Measurements from ENCODE around the gene ADGRG1.

DNA sequence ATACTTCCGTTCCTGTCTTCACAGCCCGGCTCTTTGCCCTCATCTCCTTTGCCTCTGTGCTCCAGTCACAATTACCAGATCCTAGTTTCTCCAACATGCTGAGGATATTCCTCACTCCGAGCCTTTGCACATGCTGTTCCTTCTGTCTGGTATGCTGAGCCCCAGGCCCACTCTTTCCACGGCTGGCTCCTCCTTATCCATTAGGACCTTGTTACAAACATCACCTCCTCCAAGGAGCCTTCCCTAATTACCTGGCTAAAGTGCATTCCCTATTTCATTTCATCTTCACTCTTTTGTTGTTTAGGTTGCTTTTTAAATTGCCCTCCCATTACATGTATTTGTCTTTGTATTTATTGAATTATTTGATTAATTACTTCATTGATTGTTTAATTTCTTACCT is 14.9 kb upstream of the ADGRG1 start:
- no peak for TF ChIP-seq CTCF (IDR thresholded peaks at IDR 0.05)
- TF ChIP-seq POLR2A (IDR thresholded peaks at IDR 0.05): no peak
